HepG2 (cell line): ENCODE measurements around the gene SNRPD3. TPM values are rescaled to one million over a fixed set of nuclear protein-coding genes. Genes with fewer than 3 reads are reported as not detected.
A peak's percentile ranks its signal among the peaks of the same experiment; 100 is the strongest.

Experiments used
- ATAC-seq: fragments of 200-7000 bp; cut with Tn5 transposase; 3 replicates; pipeline ENCODE4 v1.9.1; 2020; ENCODE audit warnings: mild to moderate bottlenecking, moderate library complexity
- Bru-seq: library from RNA; stranded (reverse); fragments of 400-500 nt; gene quantifications from one replicate; lab custom pipeline; 2021; lab: Mats Ljungman, UMichigan
- BruChase-seq, 2 experiments: library from RNA; stranded (reverse); fragments of 400-500 nt; gene quantifications; one replicate each; lab custom pipeline; 2021; lab: Mats Ljungman, UMichigan
- BruUV-seq: library from RNA; stranded (reverse); fragments of 400-500 nt; replicated peaks from 2 replicates; lab custom pipeline; 2021; lab: Mats Ljungman, UMichigan
- CTCF ChIA-PET: fragments of 300-600 bp; formaldehyde crosslinking; extraction: SDS; loops from one replicate; lab custom pipeline; 2021; ENCODE audit warnings: low total read pairs, inconsistent platforms, low intra/inter-chr PET ratio; lab: Yijun Ruan, JAX
- POLR2A ChIA-PET: fragments of 350-600 bp; sonication (Branson Sonifier 250); formaldehyde crosslinking; loops from one replicate; lab custom pipeline; 2020; ENCODE audit warnings: antibody characterized with exemption, inconsistent platforms; lab: Yijun Ruan, JAX
- DNase-seq: peaks from one replicate; pipeline ENCODE4 v3.0.0-alpha.2; 2015; ENCODE audit warnings: low spot score
- FAIRE-seq: peaks from 3 replicates; lab custom pipeline; 2011; peaks lifted over from hg19 to GRCh38; lab: Jason Lieb, UNC
- H2AFZ ChIP-seq: one replicate; pipeline ENCODE4 v1.6.1; 2011; ENCODE audit warnings: low read length, inconsistent platforms
- H3K27ac ChIP-seq: fragments of 300-600 bp; 3 replicates; pipeline ENCODE4 v1.8.0; 2011; ENCODE audit warnings: mixed run types, mild to moderate bottlenecking, mixed read lengths, low read length, inconsistent platforms; ENCODE audit not compliant: insufficient read depth; ENCODE audit errors: extremely low read length
- H3K27me3 ChIP-seq, 2 experiments: fragments of 200-600 bp in 1 of 2; 2 replicates in 1 of 2; 3 replicates in 1 of 2; pipeline versions ENCODE4 v1.6.0 to v1.8.0; 2011; ENCODE audit warnings: low read length in 2 of 2, mild to moderate bottlenecking in 2 of 2, moderate library complexity in 2 of 2, inconsistent platforms in 1 of 2; ENCODE audit not compliant: insufficient read depth in 2 of 2, control insufficient read depth in 1 of 2
- H3K36me3 ChIP-seq, 2 experiments: fragments of 200-600 bp in 1 of 2; replicated peaks in 1 of 2; 2 replicates in 1 of 2; 3 replicates in 1 of 2; pipeline versions ENCODE4 v1.5.1 to v1.8.0; 2011; ENCODE audit warnings: low read length in 2 of 2, inconsistent platforms in 1 of 2; ENCODE audit not compliant: insufficient read depth in 2 of 2, control insufficient read depth in 1 of 2
- H3K4me1 ChIP-seq: 2 replicates; pipeline ENCODE4 v1.5.1; 2012; ENCODE audit warnings: low read length, inconsistent platforms; ENCODE audit not compliant: insufficient read depth
- H3K4me2 ChIP-seq: 2 replicates; pipeline ENCODE4 v1.6.0; 2011; ENCODE audit warnings: low read depth, low read length, inconsistent platforms
- H3K4me3 ChIP-seq, 3 experiments: fragments of 200-600 bp in 1 of 3; sonication (generic), shearing (Covaris generic) in 1 of 3; replicated peaks in 1 of 3; 2 replicates each; pipeline ENCODE4 v1.5.1; 2011 to 2016; ENCODE audit warnings: low read length in 3 of 3, inconsistent platforms in 2 of 3, low read depth in 2 of 3, mild to moderate bottlenecking in 2 of 3, control low read depth in 1 of 3, mixed read lengths in 1 of 3; ENCODE audit not compliant: insufficient read depth in 1 of 3
- H3K79me2 ChIP-seq: one replicate; pipeline ENCODE4 v1.6.1; 2011; ENCODE audit warnings: low read length, inconsistent platforms; ENCODE audit not compliant: insufficient read depth
- H3K9ac ChIP-seq: 2 replicates; pipeline ENCODE4 v1.6.0; 2011; ENCODE audit warnings: mild to moderate bottlenecking, low read depth, low read length, inconsistent platforms; ENCODE audit not compliant: insufficient read depth
- H3K9me3 ChIP-seq: 2 replicates; pipeline ENCODE4 v1.5.1; 2012; ENCODE audit warnings: mild to moderate bottlenecking, low read length
- H4K20me1 ChIP-seq: 2 replicates; pipeline ENCODE4 v1.6.0; 2011; ENCODE audit warnings: inconsistent platforms, mild to moderate bottlenecking, low read length, moderate library complexity; ENCODE audit not compliant: insufficient read depth
- ELF4 ChIP-seq: sonication (generic); formaldehyde crosslinking; IDR thresholded peaks from 2 replicates; pipeline ENCODE4 v1.5.0; 2020; ENCODE audit warnings: missing genetic modification reagents, mild to moderate bottlenecking, moderate library complexity, borderline replicate concordance
- FOXJ3 ChIP-seq: sonication (generic); formaldehyde crosslinking; IDR thresholded peaks from 2 replicates; pipeline ENCODE4 v1.4.0; 2020; ENCODE audit warnings: missing genetic modification reagents, mild to moderate bottlenecking, borderline replicate concordance
- ISL2 ChIP-seq: sonication (generic); formaldehyde crosslinking; IDR thresholded peaks from 2 replicates; pipeline ENCODE4 v1.5.0; 2020; ENCODE audit warnings: missing genetic modification reagents
- JUN ChIP-seq: sonication (generic); formaldehyde crosslinking; IDR thresholded peaks from 2 replicates; pipeline ENCODE4 v1.4.0; 2020; ENCODE audit warnings: mild to moderate bottlenecking, missing genetic modification reagents
- POLR2A ChIP-seq, 2 experiments: IDR thresholded peaks; 2 replicates each; pipeline ENCODE4 v1.6.1; 2011; ENCODE audit warnings: low read depth in 2 of 2, low read length in 2 of 2, mild to moderate bottlenecking in 1 of 2, moderate library complexity in 1 of 2; ENCODE audit not compliant: insufficient read depth in 1 of 2
- U2AF1 ChIP-seq: fragments of 200-400 bp; formaldehyde crosslinking; optimal IDR thresholded peaks from 2 replicates; pipeline ENCODE3; 2017; ENCODE audit warnings: mild to moderate bottlenecking, low read depth, low read length
- ZBTB38 ChIP-seq: sonication (generic); formaldehyde crosslinking; IDR thresholded peaks from 2 replicates; pipeline ENCODE4 v1.5.1; 2020; ENCODE audit warnings: mild to moderate bottlenecking, missing genetic modification reagents
- ZNF12 ChIP-seq: sonication (generic); formaldehyde crosslinking; IDR thresholded peaks from 2 replicates; pipeline ENCODE4 v1.5.0; 2020; ENCODE audit warnings: missing genetic modification reagents
- ZNF367 ChIP-seq: sonication (generic); formaldehyde crosslinking; IDR thresholded peaks from 2 replicates; pipeline ENCODE4 v1.4.0; 2020; ENCODE audit warnings: missing genetic modification reagents, borderline replicate concordance
- ZNF468 ChIP-seq: sonication (generic); formaldehyde crosslinking; IDR thresholded peaks from 2 replicates; pipeline ENCODE4 v1.8.0; 2022; ENCODE audit warnings: mild to moderate bottlenecking, moderate library complexity, missing genetic modification reagents
- ZNF747 ChIP-seq: sonication (generic); formaldehyde crosslinking; IDR thresholded peaks from 2 replicates; pipeline ENCODE4 v1.8.1; 2023; ENCODE audit warnings: missing genetic modification reagents, mild to moderate bottlenecking, borderline replicate concordance
- WGBS: methylation state at CpG from one replicate; pipeline ENCODE4 v1.1.6; 2017; ENCODE audit warnings: low lambda C conversion rate; 5-methylcytosine and 5-hydroxymethylcytosine counted together
- in situ Hi-C: cut with HindIII; loops from 2 replicates; pipeline ENCODE4 v1.10.0; 2017; ENCODE audit warnings: low pct_unique_long_range_greater_than_20kb; ENCODE audit not compliant: extremely low pct_ligation_motif_present
- intact Hi-C: fragments of 100-400 bp; cut with micrococcal nuclease; formaldehyde crosslinking; loops from one replicate; pipeline ENCODE4 v1.10.0; 2022; ENCODE audit not compliant: unreplicated experiment
- long read RNA-seq, 2 experiments: library from RNA in 1 of 2; library from polyadenylated mRNA in 1 of 2; stranded (forward) in 1 of 2; unstranded in 1 of 2; transcript quantifications; one replicate each; pipeline ENCODE4 v2.0.0, GENCODE V29; 2019 to 2022
- polyA minus RNA-seq, 3 experiments: library from RNA; depleted of rRNA, polyadenylated mRNA; stranded (reverse); fragments of >200 nt; gene quantifications; 2 replicates each; pipeline ENCODE4 v1.2.3, GENCODE V29; 2011; ENCODE audit warnings: low replicate concordance in 1 of 3
- polyA plus RNA-seq, 8 experiments: library from polyadenylated mRNA; depleted of rRNA in 3 of 8; stranded (reverse) in 7 of 8; unstranded in 1 of 8; fragments of >200 nt; fragmentation: Illumina TruSeq in 4 of 8; extraction: Trizol in 4 of 8; gene quantifications; 2 replicates each; pipeline versions ENCODE4 v1.2.1 to v1.2.3, GENCODE V29; 2011 to 2016; ENCODE audit warnings: low read depth in 4 of 8, missing spikeins in 1 of 8, mixed read lengths in 1 of 8; ENCODE audit not compliant: insufficient read depth in 1 of 8
- total RNA-seq, 5 experiments: library from RNA; depleted of rRNA; stranded (reverse); fragments of >200 nt; fragmentation: Illumina TruSeq; extraction: Trizol; gene quantifications; 2 replicates each; pipeline ENCODE4 v1.2.3, GENCODE V29; 2016; ENCODE audit warnings: low read depth in 1 of 5
- TF ChIP-seq, protein P1 (sequence below): sonication (generic); formaldehyde crosslinking; IDR thresholded peaks from 2 replicates; pipeline ENCODE4 v1.4.0; 2020; ENCODE audit warnings: missing genetic modification reagents
- TF ChIP-seq, protein P2 (sequence below): sonication (generic); formaldehyde crosslinking; conservative IDR thresholded peaks from 2 replicates; pipeline ENCODE4 v1.4.0; 2020; ENCODE audit warnings: missing genetic modification reagents
- TF ChIP-seq, protein P3 (sequence below): IDR thresholded peaks from 2 replicates; pipeline ENCODE4 v1.6.1; 2012; ENCODE audit warnings: inconsistent platforms

The SNRPD3 gene
- total RNA-seq (2016; rRNA removed; fragmentation: Illumina TruSeq; extraction: Trizol), result 209 and 287 TPM in 2 replicates
- total RNA-seq (2016; cell fraction: cytosol; rRNA removed; fragmentation: Illumina TruSeq; extraction: Trizol; ENCODE audit: low read depth), result 29.0 and 31.7 TPM in 2 replicates
- total RNA-seq (2016; cell fraction: insoluble cytoplasmic fraction; rRNA removed; fragmentation: Illumina TruSeq; extraction: Trizol), result 214 and 298 TPM in 2 replicates
- 35.4 and 36.1 TPM in 2 replicates for total RNA-seq (2016; cell fraction: membrane; rRNA removed; fragmentation: Illumina TruSeq; extraction: Trizol)
- total RNA-seq (2016; cell fraction: nucleus; rRNA removed; fragmentation: Illumina TruSeq; extraction: Trizol), result 83.7 and 87.5 TPM in 2 replicates
- polyA plus RNA-seq (2011; rRNA removed), result 107 and 110 TPM in 2 replicates
- polyA plus RNA-seq (2011; cell fraction: cytosol; rRNA removed), result 278 and 291 TPM in 2 replicates
- polyA plus RNA-seq (2011; cell fraction: nucleus; rRNA removed), result 55.5 and 61.4 TPM in 2 replicates
- polyA plus RNA-seq (2012), result 178 and 251 TPM in 2 replicates
- polyA plus RNA-seq (2016; cell fraction: cytosol; fragmentation: Illumina TruSeq; extraction: Trizol; ENCODE audit: low read depth), result 35.3 and 40.6 TPM in 2 replicates
- 420 and 438 TPM in 2 replicates for polyA plus RNA-seq (2016; cell fraction: insoluble cytoplasmic fraction; fragmentation: Illumina TruSeq; extraction: Trizol; ENCODE audit: low read depth)
- polyA plus RNA-seq (2016; cell fraction: membrane; fragmentation: Illumina TruSeq; extraction: Trizol; ENCODE audit: low read depth), result 35.8 and 37.4 TPM in 2 replicates
- 132 and 146 TPM in 2 replicates for polyA plus RNA-seq (2016; cell fraction: nucleus; fragmentation: Illumina TruSeq; extraction: Trizol; ENCODE audit: insufficient read depth, low read depth)
- polyA minus RNA-seq (2011; rRNA and poly(A)+ RNA removed; ENCODE audit: low replicate concordance), result 134 and 369 TPM in 2 replicates
- 72.3 and 74.0 TPM in 2 replicates for polyA minus RNA-seq (2011; cell fraction: cytosol; rRNA and poly(A)+ RNA removed)
- 83.2 and 93.4 TPM in 2 replicates for polyA minus RNA-seq (2011; cell fraction: nucleus; rRNA and poly(A)+ RNA removed)
- percentile 89 among the genes with signal in this experiment for Bru-seq, nascent RNA
- BruChase-seq, experiment 1, labeled RNA remaining after a 6-hour chase, result percentile 93 among the genes with signal in this experiment
- BruChase-seq, experiment 2, labeled RNA remaining after a 2-hour chase, result percentile 90 among the genes with signal in this experiment
- long read RNA-seq, experiment 1, transcript SNRPD3-201 (4 exons, 1,763 nt), result major isoform, 195 of 209 reads
- long read RNA-seq, experiment 1, partial matches to known transcripts, result 5 of 209 reads
- long read RNA-seq, experiment 1, other reads (novel, unspliced or antisense), result 9 of 209 reads
- long read RNA-seq, experiment 2, transcript SNRPD3-201 (4 exons, 1,763 nt), result major isoform, 167 of 209 reads
- long read RNA-seq, experiment 2, partial matches to known transcripts, result 12 of 209 reads
- long read RNA-seq, experiment 2, other reads (novel, unspliced or antisense), result 29 of 209 reads

DNA sequence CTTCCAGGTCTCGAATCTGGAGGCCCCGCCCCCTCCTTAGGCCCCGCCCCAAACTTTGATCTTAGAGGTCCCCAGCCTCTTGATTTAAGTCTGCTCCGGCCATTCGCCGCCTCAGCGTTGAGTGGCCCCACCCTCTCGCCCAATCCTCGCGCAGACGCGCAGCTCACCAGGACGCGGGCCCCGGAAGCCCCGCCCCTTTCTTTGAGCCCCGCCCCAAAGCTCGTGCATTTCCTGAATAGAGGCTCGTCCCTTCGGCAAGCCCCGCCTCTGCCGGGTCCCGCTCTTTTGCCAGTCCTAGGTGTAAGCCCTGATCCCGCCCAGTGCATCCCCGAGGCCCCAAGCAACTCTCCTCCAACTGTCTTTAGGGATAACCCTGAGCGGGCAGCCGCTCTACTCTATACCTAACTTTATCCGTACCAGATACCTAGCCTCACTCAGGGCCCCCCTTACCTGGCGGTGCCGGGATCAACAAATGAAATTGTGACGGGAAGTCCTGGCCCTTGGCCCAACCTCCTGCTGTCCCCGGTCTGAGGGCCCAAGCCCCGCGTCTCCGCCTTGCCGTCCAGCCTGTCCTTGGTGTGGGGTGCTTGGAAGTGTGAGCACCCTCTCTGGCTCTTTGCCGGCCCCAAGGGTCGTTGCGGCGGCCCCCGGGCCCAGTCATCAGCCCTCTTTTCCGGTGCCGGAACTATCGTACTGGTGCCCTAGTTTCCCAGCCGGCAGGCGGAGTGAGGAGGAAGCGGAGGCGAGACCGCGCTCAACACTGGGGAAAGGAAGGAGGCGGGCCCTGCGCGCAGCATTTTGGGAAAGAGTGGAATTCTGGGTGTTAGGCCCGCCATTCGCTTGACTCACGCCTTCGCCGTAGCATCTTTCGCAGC lies at the start of gene SNRPD3:
Gene SNRPD3 (plus strand): TSS at position 835 of the 875 bp plus-strand sequence. CDS start 1,676 bp downstream, outside the sequence.
- peak; percentile 82 for ATAC-seq
- WGBS, result under 1% methylated on average over 37 of the region's 59 CpGs
- peaks cover 71% of the 10 kb centered on the region for H3K4me1 ChIP-seq
- peak; percentile 90 for TF ChIP-seq ELF4 (CRISPR knock-in tag)
- TF ChIP-seq, protein P1, sequence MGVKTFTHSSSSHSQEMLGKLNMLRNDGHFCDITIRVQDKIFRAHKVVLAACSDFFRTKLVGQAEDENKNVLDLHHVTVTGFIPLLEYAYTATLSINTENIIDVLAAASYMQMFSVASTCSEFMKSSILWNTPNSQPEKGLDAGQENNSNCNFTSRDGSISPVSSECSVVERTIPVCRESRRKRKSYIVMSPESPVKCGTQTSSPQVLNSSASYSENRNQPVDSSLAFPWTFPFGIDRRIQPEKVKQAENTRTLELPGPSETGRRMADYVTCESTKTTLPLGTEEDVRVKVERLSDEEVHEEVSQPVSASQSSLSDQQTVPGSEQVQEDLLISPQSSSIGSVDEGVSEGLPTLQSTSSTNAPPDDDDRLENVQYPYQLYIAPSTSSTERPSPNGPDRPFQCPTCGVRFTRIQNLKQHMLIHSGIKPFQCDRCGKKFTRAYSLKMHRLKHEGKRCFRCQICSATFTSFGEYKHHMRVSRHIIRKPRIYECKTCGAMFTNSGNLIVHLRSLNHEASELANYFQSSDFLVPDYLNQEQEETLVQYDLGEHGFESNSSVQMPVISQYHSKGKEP (CRISPR knock-in tag), result peak; percentile 71
- peak; percentile 79 for TF ChIP-seq ISL2 (CRISPR knock-in tag)
- TF ChIP-seq ZNF747 (CRISPR knock-in tag), result peak; percentile 41; the same call in 1 of the 2 replicates
- peak; percentile 66; the same call in 1 of the 2 replicates for TF ChIP-seq FOXJ3 (CRISPR knock-in tag)
- no peak for TF ChIP-seq ZNF367
- TF ChIP-seq, protein P2, sequence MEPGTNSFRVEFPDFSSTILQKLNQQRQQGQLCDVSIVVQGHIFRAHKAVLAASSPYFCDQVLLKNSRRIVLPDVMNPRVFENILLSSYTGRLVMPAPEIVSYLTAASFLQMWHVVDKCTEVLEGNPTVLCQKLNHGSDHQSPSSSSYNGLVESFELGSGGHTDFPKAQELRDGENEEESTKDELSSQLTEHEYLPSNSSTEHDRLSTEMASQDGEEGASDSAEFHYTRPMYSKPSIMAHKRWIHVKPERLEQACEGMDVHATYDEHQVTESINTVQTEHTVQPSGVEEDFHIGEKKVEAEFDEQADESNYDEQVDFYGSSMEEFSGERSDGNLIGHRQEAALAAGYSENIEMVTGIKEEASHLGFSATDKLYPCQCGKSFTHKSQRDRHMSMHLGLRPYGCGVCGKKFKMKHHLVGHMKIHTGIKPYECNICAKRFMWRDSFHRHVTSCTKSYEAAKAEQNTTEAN (CRISPR knock-in tag), result peak; percentile 53; the same call in 1 of the 2 replicates
- TF ChIP-seq, protein P3, sequence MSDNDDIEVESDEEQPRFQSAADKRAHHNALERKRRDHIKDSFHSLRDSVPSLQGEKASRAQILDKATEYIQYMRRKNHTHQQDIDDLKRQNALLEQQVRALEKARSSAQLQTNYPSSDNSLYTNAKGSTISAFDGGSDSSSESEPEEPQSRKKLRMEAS, result peak; percentile 87
- TF ChIP-seq ZNF12 (CRISPR knock-in tag), result peak; percentile 46; the same call in 1 of the 2 replicates
- peak; percentile 85 for TF ChIP-seq ZBTB38 (CRISPR knock-in tag)
- peak in 1 of 2 experiments; percentile 76 for TF ChIP-seq POLR2A (IDR thresholded peaks at IDR 0.05; ENCODE audit: insufficient read depth in 1 of 2, low read depth in 2 of 2, low read length in 2 of 2)
- TF ChIP-seq JUN, result no peak
- TF ChIP-seq ZNF468 (CRISPR knock-in tag), result no peak
- TF ChIP-seq U2AF1, result peak; percentile 94

More for the DNA sequence above, at the start of gene SNRPD3:
- in situ Hi-C loops, result loop anchor here (5.0 kb wide), 1 partner anchor 37 kb away; the partner anchor contains the start of gene LRRC75B
- Histone ChIP-seq H3K79me2 (peaks cover 79% of the 10 kb centered on the region), H3K9ac (peak within 1 kb of the TSS; percentile 98), H2AFZ (no peak within 1 kb of the TSS), H3K4me2 (peak within 1 kb of the TSS; percentile 99), H3K9me3 (no peaks in the 10 kb centered on the region), H3K4me3 (peak within 1 kb of the TSS; percentile 89 to 97 (median 91)), H3K27ac (peak within 1 kb of the TSS; percentile 93), H4K20me1 (peaks cover 16% of the 10 kb centered on the region), H3K27me3 (no peaks in the 10 kb centered on the region; a peak in 1 of 5 replicates), H3K36me3 (peaks cover 16 to 23% of the 10 kb centered on the region in 2 experiments)
- no TSS peak for BruUV-seq
- DNase-seq (peak; percentile 96), FAIRE-seq (peak; percentile 56)
- ChIA-PET POLR2A (interaction anchor here (0.7 to 9.3 kb wide), 21 partner anchors 9 to 1376 kb away, joined by 3 to 138 read pairs (median 5); partner anchors contain the start of genes GGT1, LRRC75B, MIF and SUSD2), CTCF (no interaction called here)
- intact Hi-C loops, result no loop called here
